Stimulated activated naive CD8-positive, alpha-beta T cell treated with anti-CD3 and anti-CD28 coated beads, Interleukin-15, Interleukin-2, amounts not matched to agents 100 U/mL and 50 U/mL, for 24 hours (primary cell): ENCODE results near the gene DYNC2H1.
"Not testable (repeated sequence)": the region's sequence is repeated elsewhere in the genome, so short reads cannot be mapped to it uniquely, and the experiment has no call there.

ENCODE experiments used
- ATAC-seq: fragments of 150-1000 bp; cut with Tn5 transposase; one replicate; pipeline ENCODE4 v1.10.0; 2021
- DNase-seq: peaks from one replicate; pipeline ENCODE4 v3.0.0; 2021

The DYNC2H1 gene

DNA sequence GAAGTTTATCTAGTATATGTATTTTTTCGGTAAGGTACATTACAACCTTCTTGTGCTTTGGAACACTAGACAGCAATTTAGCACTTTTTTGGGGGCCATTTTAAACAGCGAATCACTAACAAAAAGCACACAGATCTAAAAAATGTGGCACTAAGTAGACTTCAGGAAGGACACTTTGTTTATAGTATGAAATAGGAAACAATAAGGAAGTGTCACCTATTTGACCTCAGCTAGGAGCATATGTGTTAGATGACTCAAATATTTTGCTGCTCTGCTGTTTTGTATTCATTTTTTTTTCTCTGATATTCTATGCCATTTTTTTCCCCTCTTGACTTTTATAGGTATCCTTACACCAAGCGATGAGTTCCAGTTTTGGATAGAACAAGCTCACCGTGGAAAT lies 5.6 kb downstream of the DYNC2H1 start:
- no peak for DNase-seq
- ATAC-seq: no peak

DNA sequence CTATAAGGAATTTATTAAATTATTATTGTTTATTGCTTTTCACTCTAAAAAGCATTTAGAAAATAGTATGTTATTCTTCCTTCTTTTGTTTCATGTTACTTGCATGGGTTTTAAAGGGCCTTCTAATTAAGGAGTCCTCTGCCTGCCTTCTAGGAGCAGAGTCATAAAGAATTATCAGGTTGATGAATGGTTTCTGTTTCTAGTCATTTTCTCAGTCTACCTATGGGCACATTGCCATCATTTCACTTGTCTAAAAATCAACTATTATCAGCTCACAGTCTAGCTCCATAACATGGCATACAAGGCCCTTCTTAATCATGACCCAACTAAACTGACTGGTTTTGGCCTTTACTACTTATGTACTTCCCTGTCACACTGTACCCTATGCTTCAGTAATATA lies 16.2 kb downstream of the DYNC2H1 start:
- DNase-seq (no peak), ATAC-seq (no peak)

DNA sequence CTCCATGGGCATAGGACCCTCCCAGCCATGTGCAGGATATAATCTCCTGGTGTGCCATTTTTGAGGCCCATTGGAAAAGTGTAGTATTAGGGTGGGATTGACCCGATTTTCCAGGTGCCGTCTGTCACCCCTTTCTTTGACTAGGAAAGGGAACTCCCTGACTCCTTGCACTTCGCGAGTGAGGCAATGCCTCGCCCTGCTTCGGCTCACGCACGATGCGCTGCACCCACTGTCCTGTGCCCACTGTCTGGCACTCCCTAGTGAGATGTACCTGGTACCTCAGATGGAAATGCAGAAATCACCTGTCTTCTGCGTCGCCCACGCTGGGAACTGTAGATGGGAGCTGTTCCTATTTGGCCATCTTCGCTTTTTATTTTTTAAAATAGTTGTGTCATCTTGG lies 32.8 kb downstream of the DYNC2H1 start:
- not testable (repeated sequence) for ATAC-seq

DNA sequence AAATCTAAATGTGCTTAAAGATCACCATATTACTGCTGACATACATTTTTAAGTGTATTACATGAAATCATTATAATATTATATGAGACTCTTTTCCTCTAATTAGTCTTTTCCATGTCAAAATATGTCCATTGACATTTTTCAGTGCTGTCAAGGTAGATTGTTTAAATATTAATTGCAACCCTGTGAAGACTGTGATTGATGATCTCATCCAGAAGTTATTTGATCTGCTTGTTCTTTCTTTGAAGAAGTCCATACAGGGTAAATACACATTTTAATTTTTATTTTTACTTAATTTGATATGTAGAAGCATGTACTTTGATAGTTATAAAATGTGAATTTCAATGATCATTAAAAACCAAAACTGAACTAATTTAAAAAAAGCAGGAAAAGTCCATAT lies 38.4 kb downstream of the DYNC2H1 start:
- no peak for ATAC-seq
- no peak for DNase-seq

More for the DNA sequence above, 32.8 kb downstream of the DYNC2H1 start:
- DNase-seq: not testable (repeated sequence)

DNA sequence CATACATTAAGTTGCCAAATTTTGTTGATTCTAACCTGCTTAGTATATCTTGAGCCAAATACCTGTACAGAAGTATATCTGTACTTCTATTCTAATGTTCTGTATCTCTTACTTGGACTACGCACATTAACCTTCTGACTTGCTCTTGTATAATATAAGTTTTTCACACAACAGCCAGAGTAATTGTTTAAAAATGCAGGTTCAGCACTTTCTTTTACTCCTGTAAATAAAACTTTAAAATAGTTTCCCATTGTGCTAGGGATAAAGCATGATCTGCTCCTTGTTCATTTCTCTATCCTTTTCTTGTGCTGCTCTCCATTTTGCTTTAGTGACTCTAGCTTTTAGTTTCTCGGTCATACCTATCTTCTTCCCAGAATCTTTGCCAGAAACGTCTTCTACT lies 48.3 kb downstream of the DYNC2H1 start:
- ATAC-seq (no peak), DNase-seq (no peak)

DNA sequence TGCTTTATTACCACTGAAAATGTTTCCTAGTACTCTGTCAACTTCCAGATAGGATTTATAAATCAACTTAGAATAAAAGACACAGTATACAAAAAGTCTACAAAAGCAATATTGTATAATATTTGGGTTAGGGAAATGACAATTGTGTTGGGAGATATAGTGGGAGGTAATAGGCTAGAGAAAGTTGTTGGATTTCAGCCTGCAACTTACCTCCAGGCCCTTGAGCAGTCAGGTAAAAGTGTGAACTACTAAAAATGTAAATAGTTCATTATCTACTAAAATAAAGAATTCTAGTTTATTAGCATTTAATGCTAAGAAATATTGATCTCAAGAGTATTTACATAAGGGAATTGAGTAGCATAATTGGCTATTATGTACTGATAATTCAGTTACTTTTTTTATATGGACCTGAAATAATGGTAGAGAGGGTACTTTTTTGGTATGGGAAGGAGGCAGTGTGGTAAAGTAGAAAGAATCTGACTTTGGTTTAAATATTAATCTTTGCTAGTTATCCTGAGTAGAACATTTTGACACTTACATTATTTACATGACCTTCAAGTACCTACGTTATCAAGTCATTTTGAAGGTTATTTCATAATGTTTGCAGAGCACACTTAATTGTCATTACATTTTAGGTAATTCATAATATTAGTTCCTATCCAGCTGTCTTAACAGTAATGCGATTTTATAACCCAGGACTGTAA lies 55.0 kb downstream of the DYNC2H1 start:
- ATAC-seq (no peak), DNase-seq (no peak)

DNA sequence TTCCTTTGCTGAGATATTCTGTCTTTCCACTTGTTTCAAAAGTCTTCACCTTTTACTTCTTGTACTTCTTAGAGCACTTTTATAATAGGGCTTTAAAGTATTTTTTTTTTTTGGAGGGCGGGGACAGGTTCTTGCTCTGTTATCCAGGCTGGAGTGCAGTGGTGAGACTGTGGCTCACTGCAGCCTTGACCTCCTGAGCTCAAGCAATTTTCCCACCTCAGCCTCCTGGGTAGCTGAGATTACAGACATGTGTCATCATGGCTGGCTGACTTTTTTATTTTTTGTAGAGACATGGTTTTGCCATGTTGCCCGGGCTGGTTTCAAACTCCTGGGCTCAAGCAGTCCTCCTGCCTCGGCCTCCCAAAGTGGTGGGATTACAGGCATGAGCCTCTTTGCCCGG lies 57.9 kb downstream of the DYNC2H1 start:
- DNase-seq: no peak
- ATAC-seq: no peak

DNA sequence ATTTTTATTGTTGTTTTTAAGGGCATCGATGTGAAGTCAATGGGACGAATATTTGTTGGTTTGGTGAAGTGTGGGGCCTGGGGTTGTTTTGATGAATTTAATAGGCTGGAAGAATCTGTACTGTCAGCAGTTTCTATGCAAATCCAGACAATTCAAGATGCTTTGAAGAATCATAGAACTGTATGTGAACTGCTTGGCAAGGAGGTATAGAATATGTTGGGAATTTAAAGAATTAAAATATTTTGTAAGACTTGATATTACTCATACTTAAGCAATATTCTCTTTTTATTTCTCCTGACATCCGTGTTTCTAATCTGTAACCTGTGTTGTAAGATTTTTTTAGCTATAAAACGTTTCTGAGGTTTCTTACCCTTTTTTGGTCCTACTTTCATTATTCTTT lies 61.6 kb downstream of the DYNC2H1 start:
- ATAC-seq (no peak), DNase-seq (no peak)

DNA sequence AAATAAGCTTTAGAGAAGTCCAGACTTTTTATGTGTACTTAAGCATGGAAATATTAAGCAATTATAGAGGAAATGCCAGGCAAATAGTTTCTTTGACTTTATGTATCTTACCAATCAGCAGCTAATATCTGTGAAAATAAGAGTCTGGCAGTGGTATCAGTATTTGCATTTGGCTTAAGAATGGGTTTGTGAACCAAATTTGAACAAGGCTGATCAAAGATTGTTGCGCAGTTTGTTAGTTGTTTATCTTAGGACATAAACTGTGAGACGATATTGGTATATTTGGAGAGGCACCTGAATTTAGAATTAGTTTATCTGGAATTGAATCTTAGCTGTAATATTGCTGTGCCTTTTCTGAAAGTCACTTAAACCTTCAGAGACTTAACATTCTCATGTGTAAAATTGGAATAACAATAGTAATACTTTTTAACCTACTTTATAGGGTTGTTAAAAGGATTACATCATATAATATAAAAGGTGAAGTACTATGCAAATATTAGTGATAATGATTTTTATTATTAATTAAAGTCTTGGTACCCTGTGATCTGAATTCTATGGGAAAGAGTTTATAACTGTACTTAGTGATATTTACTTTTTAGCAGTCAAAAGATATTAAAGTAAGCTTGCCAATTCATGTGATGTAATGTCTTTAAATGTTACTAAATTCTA lies 66.4 kb downstream of the DYNC2H1 start:
- no peak for DNase-seq
- no peak for ATAC-seq

DNA sequence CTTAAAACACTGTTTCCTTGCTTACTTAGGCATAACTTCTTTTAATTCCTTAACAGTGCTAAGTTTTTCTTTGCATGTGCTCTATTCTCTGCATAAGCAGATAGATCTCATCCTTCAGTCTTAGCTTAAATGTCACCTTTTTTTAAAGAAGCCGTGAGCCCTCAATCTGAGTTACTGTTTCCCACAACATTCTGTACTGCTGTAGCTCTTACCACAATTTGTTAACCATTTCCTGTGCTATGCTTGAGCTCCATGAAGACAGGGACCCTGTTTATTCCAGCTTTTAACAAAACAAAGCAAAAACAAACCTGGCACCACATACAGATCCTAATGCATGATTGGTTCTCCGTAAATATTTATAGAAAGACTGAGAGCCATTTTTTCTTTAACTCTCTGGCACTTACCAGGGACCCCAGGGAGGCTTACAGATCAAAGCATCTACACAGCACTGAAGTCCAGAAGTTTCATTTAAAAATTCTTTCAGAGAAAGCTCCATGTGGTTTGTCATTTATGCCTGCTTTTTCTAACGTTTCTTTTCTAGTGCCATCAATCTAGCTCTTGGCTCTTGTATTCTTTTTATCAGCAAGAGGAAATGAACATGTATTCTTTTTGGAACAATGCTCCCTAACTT lies 74.9 kb downstream of the DYNC2H1 start:
- ATAC-seq: no peak
- DNase-seq: no peak

DNA sequence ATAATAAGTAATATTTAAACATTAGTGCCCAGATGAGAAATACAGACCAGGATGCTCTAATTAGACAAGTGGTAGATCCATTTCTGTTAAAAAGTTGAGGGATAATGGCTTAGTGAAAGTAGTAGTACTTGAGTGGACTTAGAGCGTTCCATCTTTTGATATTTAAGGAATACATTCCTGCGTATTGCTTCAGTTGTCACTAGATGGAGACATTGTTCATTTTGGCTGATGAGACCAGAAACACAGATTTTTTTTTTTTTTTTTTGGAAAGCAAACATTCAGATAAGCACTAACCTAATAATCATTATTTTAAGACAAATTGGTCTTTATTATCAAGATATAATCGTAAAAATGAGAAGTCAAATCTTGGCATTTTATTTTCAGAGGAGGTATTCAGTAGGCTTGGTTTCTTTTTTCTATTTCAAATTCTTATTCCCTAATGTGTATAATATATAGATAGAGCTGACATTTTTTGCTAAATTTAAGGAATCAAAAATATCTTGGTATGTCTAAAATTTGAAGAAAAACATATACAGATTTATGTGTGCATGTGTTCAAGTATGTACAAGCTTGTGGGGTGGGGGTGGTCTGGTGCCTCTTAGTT lies 92.9 kb downstream of the DYNC2H1 start:
- ATAC-seq (no peak), DNase-seq (no peak)

DNA sequence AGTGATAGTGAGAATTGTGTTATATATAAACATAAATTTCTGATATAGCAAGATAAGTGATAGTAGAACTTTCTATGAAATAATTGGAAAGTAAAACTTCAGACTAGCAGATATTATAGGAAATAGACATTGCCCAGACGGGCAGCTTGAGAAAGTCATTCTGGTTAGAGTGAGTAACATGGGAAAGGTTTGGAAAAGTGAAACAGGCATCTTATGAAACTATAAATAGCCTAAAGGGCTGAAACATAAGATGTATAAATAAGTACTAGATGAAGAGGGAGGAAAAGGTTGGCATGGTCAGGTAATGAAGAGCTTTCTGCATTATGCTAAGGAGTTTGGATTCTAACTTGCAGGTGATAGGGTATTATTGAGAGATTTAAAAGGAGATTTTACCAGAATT lies 101.3 kb downstream of the DYNC2H1 start:
- DNase-seq: no peak
- no peak for ATAC-seq

DNA sequence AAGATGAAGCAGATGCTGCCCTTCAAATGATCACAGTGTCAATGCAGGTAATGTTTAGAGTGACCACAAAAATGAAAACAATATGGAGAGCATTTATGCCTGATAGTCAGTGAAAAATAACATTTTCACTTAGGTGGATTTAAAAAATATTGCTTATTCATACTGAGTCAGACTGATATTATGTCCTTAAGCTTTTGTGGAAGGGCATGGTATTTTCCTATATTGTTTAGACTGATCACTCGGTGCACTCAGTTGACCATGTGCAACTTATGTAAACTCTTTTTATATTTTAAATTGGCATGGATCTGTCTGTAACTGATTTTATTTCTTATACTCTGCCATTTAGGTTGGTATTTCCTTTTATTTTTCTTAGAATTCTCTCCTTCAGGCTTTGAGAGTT lies 106.6 kb downstream of the DYNC2H1 start:
- no peak for DNase-seq
- ATAC-seq: no peak

DNA sequence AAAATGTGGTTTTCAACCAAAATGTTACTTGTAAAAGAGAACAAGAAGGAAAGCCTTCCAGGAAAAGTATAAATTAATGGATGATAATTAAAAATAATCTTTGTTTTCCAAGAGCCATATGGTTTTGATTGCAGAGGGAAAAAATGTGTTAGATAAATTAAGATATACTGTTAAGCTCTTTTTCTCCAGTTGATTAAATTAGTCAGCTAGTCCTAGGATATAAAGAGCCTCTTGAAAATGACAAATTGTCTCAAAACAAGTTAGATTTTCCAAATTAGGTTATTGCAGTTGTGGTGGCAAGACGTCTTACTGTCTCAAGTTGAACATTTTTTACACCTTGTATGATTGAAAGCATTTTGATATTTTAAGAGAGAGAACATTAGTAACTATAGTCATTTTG lies 110.9 kb downstream of the DYNC2H1 start:
- ATAC-seq: no peak

DNA sequence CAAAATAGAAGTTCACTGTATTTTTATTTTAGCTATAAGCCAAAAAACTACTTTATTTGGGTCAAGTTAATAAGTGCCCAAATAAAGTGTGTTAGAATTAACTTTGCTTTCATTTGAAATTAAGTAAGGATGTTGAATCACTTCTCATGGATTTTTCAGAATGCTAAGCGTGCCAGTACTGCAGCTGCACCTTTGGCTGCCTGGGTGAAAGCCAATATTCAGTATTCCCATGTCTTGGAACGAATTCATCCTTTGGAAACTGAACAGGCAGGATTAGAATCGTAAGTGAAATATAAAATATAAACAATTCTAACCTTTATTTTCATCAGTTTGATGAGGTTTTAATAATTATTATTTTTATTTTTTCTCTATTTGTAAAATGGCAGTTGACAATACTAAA lies 113.6 kb downstream of the DYNC2H1 start:
- DNase-seq: no peak

More for the DNA sequence above, 110.9 kb downstream of the DYNC2H1 start:
- DNase-seq: no peak

DNA sequence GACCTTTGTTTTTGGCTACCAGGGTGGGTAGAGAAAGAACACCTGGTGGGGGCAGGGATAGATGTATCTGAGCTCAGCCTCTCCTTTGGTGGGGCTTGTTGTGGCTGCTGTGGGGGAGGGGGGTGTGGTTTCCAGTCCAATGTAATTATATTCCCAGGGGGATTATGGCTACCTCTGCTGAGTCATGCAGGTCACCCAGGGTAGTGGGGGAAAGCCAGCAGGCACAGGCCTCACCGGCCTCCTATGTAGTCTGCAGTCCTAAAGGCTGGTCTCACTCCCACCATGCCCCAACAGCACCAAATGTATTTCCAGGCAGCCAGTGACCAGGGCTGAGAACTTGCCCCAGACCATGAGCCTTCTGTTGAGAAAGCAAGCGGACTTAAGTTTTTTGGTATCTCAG lies 119.6 kb downstream of the DYNC2H1 start:
- DNase-seq: no peak
- ATAC-seq: no peak

More for the DNA sequence above, 113.6 kb downstream of the DYNC2H1 start:
- ATAC-seq: no peak

DNA sequence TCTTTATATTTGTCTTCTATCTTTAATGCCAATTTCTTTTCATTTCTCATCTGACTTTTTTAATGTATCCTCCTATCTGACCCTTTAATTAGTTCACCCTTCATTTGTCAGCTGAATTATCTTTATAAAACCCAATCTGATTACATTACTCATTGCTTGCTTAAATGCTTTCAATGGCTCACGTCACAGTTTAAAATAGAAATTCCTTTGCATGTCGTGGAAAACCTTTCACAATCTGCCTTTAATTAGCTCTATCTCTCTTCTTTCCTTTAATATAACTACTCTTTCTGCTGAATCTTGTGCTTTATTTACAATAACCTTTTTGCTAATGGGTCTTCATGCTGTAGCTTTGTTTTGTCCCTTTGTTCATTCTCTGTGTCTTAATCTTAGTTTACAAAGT lies 125.7 kb downstream of the DYNC2H1 start:
- ATAC-seq: no peak
- DNase-seq: no peak

DNA sequence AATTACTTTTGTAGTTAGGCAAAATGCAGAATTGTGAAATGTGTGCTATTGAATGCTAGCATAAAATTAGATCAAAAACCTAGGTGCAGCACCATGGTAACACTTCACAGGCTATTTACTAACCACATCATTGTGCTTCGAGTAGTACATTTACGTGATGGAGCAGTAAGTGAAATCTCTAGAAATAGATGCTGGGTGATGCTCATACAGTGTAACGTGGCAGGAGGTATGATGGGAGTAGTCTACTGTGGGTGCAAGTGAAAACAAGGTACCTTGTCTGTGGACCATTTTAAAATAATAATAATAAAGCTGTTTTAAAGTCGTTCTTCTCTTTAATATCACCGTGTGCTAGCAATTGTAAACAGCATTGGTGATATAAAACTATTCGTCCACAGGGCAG lies 132.3 kb downstream of the DYNC2H1 start:
- DNase-seq: no peak

DNA sequence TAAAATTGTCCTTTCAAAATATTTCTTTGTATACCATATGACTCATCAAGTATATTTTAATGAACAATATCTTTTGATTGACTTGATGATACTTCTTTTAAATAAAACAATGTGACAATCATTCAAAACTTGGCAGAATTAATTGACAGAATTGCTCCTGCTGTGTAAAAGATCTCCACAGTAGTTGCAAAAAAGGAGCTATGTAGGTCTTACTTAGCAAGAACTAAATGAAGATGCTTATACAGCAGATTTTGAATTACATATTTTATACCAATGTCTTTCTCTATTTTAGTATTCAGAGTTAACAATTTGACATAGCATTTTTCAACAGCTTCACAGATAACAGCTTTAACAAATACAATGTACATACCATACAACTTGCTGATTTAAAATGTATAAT lies 144.9 kb downstream of the DYNC2H1 start:
- DNase-seq (no peak), ATAC-seq (no peak)

More for the DNA sequence above, 132.3 kb downstream of the DYNC2H1 start:
- ATAC-seq: no peak

DNA sequence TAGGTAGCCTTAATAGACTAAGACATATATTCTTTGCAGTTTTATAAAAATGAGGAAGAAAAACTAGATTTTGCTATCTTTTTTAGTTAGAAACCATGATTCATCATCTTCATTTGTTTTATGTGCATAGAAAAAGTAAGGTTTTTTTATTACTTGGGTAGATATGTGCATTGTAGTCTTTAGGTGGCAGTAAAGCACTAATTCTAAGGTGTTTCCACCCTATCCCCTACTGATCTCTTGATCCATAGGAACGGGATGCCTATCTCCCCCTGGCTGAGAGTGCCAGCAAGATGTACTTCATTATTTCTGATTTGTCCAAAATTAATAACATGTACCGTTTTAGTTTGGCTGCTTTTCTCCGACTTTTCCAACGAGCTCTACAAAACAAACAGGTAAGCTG lies 148.1 kb downstream of the DYNC2H1 start:
- no peak for ATAC-seq
- no peak for DNase-seq

DNA sequence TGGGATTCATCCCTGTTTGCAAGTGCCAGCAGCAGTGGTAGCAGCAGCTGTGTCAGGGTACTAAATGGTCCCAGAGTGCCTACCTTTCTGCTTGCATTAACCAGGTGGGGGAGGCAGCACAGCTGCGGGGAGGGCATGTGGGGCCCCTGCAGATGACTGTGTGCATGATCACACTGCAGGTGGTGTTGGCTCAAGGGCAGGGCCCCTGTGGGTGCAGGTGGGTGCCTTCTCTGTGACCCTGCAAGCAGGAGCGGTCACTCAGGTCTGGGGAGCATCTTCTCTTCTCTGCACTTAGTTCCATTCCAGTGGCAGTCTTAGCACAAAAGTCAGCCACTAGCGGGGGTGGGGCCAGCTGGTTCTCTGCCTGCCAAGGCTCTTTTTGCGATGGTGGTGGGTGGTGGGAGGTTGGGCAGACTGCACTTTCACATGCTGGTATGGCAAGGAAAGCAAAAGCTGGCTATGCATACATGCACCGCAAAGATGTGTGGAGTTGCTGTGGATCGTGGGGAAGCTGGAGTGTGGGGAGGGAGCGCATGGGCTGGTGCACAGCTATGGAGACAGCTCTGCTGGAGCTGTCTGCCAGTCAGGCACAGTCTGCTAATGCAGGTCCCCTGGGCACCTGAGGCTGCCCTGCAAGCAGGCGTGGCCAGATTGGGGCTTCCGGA lies 157.1 kb downstream of the DYNC2H1 start:
- DNase-seq (no peak), ATAC-seq (no peak)

DNA sequence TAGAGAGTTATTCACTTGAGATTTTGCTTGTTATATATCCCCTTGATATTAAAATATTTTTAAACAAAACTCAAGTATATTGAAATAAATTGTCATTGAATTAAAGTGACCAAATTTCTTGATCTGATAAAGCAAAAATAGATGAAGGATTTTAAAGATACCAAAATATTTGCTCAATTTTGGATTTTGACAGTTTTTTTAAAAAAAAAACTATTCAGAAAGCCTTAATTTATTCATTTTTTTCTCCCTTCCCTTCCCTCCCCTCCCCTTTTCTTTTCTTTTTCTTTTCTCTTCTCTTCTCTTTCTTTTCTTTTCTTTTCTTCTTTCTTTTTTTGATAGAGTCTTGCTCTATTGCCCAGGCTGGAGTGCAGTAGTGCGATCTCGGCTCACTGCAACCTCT lies 163.7 kb downstream of the DYNC2H1 start:
- no peak for ATAC-seq

DNA sequence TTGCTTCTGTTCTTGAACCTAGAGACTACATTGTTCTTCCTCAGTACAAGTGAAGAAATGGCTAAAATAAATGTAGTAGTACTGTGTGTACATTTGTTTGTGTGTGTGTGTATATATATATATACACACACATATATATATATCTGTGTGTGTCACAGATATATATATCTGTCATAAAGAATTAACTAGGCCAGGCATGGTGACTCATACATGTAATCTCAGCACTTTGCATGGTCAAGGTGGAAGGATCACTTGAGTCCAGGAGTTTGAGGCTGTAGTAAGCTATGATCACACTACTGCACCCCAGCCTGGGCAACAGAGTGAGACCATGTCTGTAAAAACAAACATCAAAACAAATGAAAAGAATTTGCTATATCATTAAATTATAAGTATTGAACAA lies 164.8 kb downstream of the DYNC2H1 start:
- no peak for DNase-seq
- ATAC-seq: no peak

More for the DNA sequence above, 163.7 kb downstream of the DYNC2H1 start:
- DNase-seq: no peak
